Mesendoderm (in vitro differentiated cells): ENCODE results near the gene DOK7.
A peak's percentile ranks its signal among the peaks of the same experiment; 100 is the strongest.
"Not testable (repeated sequence)": the region's sequence is repeated elsewhere in the genome, so short reads cannot be mapped to it uniquely, and the experiment has no call there.

Source experiments
- DNase-seq: peaks from one replicate; pipeline ENCODE4 v3.0.0; 2013
- H2AK5ac ChIP-seq: 2 replicates; pipeline ENCODE4 v1.6.1; 2013; ENCODE audit warnings: low read length, inconsistent platforms
- H2BK120ac ChIP-seq: 2 replicates; pipeline ENCODE4 v1.6.1; 2013; ENCODE audit warnings: low read depth, mild to moderate bottlenecking, low read length, moderate library complexity, mixed read lengths
- H2BK15ac ChIP-seq: replicated peaks from 2 replicates; pipeline ENCODE4 v1.6.1; 2013; ENCODE audit warnings: low read depth, mild to moderate bottlenecking, moderate library complexity
- H2BK5ac ChIP-seq: 2 replicates; pipeline ENCODE4 v1.6.1; 2013; ENCODE audit warnings: low read length, inconsistent platforms
- H3K18ac ChIP-seq: 2 replicates; pipeline ENCODE4 v1.6.1; 2013; ENCODE audit warnings: mild to moderate bottlenecking, low read length, mixed read lengths
- H3K23ac ChIP-seq: one replicate; pipeline ENCODE4 v1.6.1; 2013; ENCODE audit warnings: low read length
- H3K27ac ChIP-seq: 2 replicates; pipeline ENCODE4 v1.5.1; 2013; ENCODE audit warnings: low read depth, mild to moderate bottlenecking, inconsistent platforms, low read length, moderate library complexity
- H3K27me3 ChIP-seq: 2 replicates; pipeline ENCODE4 v1.6.1; 2013; ENCODE audit warnings: low read length, control low read depth, mild to moderate bottlenecking, inconsistent platforms; ENCODE audit not compliant: insufficient read depth, poor library complexity
- H3K36me3 ChIP-seq: 2 replicates; pipeline ENCODE4 v1.6.1; 2013; ENCODE audit warnings: low read length, inconsistent platforms; ENCODE audit not compliant: control insufficient read depth, insufficient read depth
- H3K4ac ChIP-seq: one replicate; pipeline ENCODE4 v1.6.1; 2013; ENCODE audit warnings: low read depth, mild to moderate bottlenecking, low read length, moderate library complexity
- H3K4me1 ChIP-seq: 2 replicates; pipeline ENCODE4 v1.6.1; 2013; ENCODE audit warnings: low read depth, low read length, inconsistent platforms; ENCODE audit not compliant: control insufficient read depth
- H3K4me2 ChIP-seq: 2 replicates; pipeline ENCODE4 v1.6.1; 2013; ENCODE audit warnings: low read length
- H3K4me3 ChIP-seq: 2 replicates; pipeline ENCODE4 v1.5.1; 2013; ENCODE audit warnings: mild to moderate bottlenecking, low read length
- H3K56ac ChIP-seq: one replicate; pipeline ENCODE4 v1.6.1; 2013; ENCODE audit warnings: low read length
- H3K79me1 ChIP-seq: 2 replicates; pipeline ENCODE4 v1.6.1; 2013; ENCODE audit warnings: low read length, inconsistent platforms
- H3K79me2 ChIP-seq: 2 replicates; pipeline ENCODE4 v1.6.1; 2013; ENCODE audit warnings: mild to moderate bottlenecking, low read length; ENCODE audit not compliant: control insufficient read depth, insufficient read depth
- H3K9ac ChIP-seq: 2 replicates; pipeline ENCODE4 v1.6.1; 2013; ENCODE audit warnings: low read length, inconsistent platforms
- H4K5ac ChIP-seq: one replicate; pipeline ENCODE4 v1.6.1; 2013; ENCODE audit warnings: low read length
- H4K8ac ChIP-seq: one replicate; pipeline ENCODE4 v1.6.1; 2013; ENCODE audit warnings: low read depth, mild to moderate bottlenecking, control low read depth, low read length, moderate library complexity
- WGBS: extraction: QIAGEN DNeasy Blood & Tissue Kit; methylation state at CpG from one replicate; pipeline ENCODE4 v1.1.7; 2013; ENCODE audit warnings: low lambda C conversion rate, missing lambda C conversion rate; ENCODE audit not compliant: insufficient coverage; ENCODE audit errors: extremely low coverage; 5-methylcytosine and 5-hydroxymethylcytosine counted together

DOK7 gene

GRCh38 chr4:3450643-3451042 is 12.5 kb upstream of the DOK7 start:
- Histone ChIP-seq H2AK5ac (no peak overlapping the region), H3K4me3 (no peak overlapping the region), H3K56ac (no peak overlapping the region), H3K27ac (no peak overlapping the region), H2BK120ac (no peak overlapping the region), H3K36me3 (no peaks in the 10 kb centered on the region), H3K9ac (no peak overlapping the region), H3K4ac (no peak overlapping the region), H3K79me2 (no peaks in the 10 kb centered on the region), H2BK5ac (no peak overlapping the region), H4K5ac (no peak overlapping the region), H3K27me3 (no peaks in the 10 kb centered on the region), H3K79me1 (no peaks in the 10 kb centered on the region), H3K23ac (no peak overlapping the region), H2BK15ac (no peak overlapping the region), H3K18ac (no peak overlapping the region), H3K4me2 (no peak overlapping the region), H3K4me1 (no peaks in the 10 kb centered on the region), H4K8ac (no peak overlapping the region)
- no peak for DNase-seq
- no CpG with 5 or more reads among the region's 4 CpGs for WGBS

- H2BK15ac ChIP-seq, result no peak overlapping the region
- no peak overlapping the region for H3K23ac ChIP-seq
- H3K27me3 ChIP-seq, result no peaks in the 10 kb centered on the region
- H2BK120ac ChIP-seq, result no peak overlapping the region
- no peak overlapping the region for H3K4me3 ChIP-seq
- H3K9ac ChIP-seq, result no peak overlapping the region
- H3K4me1 ChIP-seq, result no peaks in the 10 kb centered on the region
- H2BK5ac ChIP-seq, result no peak overlapping the region
- no peak overlapping the region for H4K8ac ChIP-seq
- H3K4ac ChIP-seq, result no peak overlapping the region
- no peaks in the 10 kb centered on the region for H3K36me3 ChIP-seq
- no peak overlapping the region for H3K56ac ChIP-seq
- no peak overlapping the region for H2AK5ac ChIP-seq
- no peak for DNase-seq
- H4K5ac ChIP-seq, result no peak overlapping the region
- no peaks in the 10 kb centered on the region for H3K79me2 ChIP-seq
- WGBS, result no CpG with 5 or more reads among the region's 3 CpGs
- H3K4me2 ChIP-seq, result no peak overlapping the region
- H3K18ac ChIP-seq, result no peak overlapping the region
- H3K27ac ChIP-seq, result no peak overlapping the region
- H3K79me1 ChIP-seq, result no peaks in the 10 kb centered on the region
Observed at GRCh38 chr4:3451956-3452355, 11.2 kb upstream of the DOK7 start.

GRCh38 chr4:3452376-3452775 is 10.7 kb upstream of the DOK7 start:
- H3K4me2 ChIP-seq, result no peak overlapping the region
- no peak overlapping the region for H2BK15ac ChIP-seq
- H3K27me3 ChIP-seq, result no peaks in the 10 kb centered on the region
- peak; percentile 59 for DNase-seq
- H3K4me1 ChIP-seq, result no peaks in the 10 kb centered on the region
- H2BK120ac ChIP-seq, result no peak overlapping the region
- no peak overlapping the region for H3K4ac ChIP-seq
- H2BK5ac ChIP-seq, result no peak overlapping the region
- no peak overlapping the region for H3K4me3 ChIP-seq
- no peaks in the 10 kb centered on the region for H3K79me2 ChIP-seq
- WGBS, result no CpG with 5 or more reads among the region's 7 CpGs
- H2AK5ac ChIP-seq, result no peak overlapping the region
- H3K9ac ChIP-seq, result no peak overlapping the region
- no peak overlapping the region for H3K18ac ChIP-seq
- no peaks in the 10 kb centered on the region for H3K79me1 ChIP-seq
- no peak overlapping the region for H4K8ac ChIP-seq
- no peak overlapping the region for H4K5ac ChIP-seq
- no peaks in the 10 kb centered on the region for H3K36me3 ChIP-seq
- no peak overlapping the region for H3K23ac ChIP-seq
- no peak overlapping the region for H3K27ac ChIP-seq
- H3K56ac ChIP-seq, result no peak overlapping the region

GRCh38 chr4:3455596-3455995 is 7.5 kb upstream of the DOK7 start:
- H3K79me2 ChIP-seq, H3K27me3 ChIP-seq, DNase-seq, H3K4me1 ChIP-seq, H2BK5ac ChIP-seq, H3K18ac ChIP-seq, H2BK120ac ChIP-seq, H3K79me1 ChIP-seq, H3K4me2 ChIP-seq, H3K4me3 ChIP-seq, H2BK15ac ChIP-seq, H3K23ac ChIP-seq, H3K27ac ChIP-seq, H4K5ac ChIP-seq, H2AK5ac ChIP-seq, H3K9ac ChIP-seq, H3K56ac ChIP-seq, H4K8ac ChIP-seq, H3K36me3 ChIP-seq, H3K4ac ChIP-seq: not testable (repeated sequence)
- WGBS, result no CpG with 5 or more reads among the region's 3 CpGs

GRCh38 chr4:3458371-3458770 is 4.7 kb upstream of the DOK7 start:
- no peak overlapping the region for H2AK5ac ChIP-seq
- no peaks in the 10 kb centered on the region for H3K79me1 ChIP-seq
- no peak overlapping the region for H3K27ac ChIP-seq
- H3K9ac ChIP-seq, result no peak overlapping the region
- H3K18ac ChIP-seq, result no peak overlapping the region
- H3K56ac ChIP-seq, result no peak overlapping the region
- no peak overlapping the region for H3K4me2 ChIP-seq
- no peaks in the 10 kb centered on the region for H3K4me1 ChIP-seq
- WGBS, result no CpG with 5 or more reads among the region's 6 CpGs
- H2BK5ac ChIP-seq, result no peak overlapping the region
- H3K79me2 ChIP-seq, result no peaks in the 10 kb centered on the region
- H2BK120ac ChIP-seq, result no peak overlapping the region
- no peak overlapping the region for H4K5ac ChIP-seq
- H3K27me3 ChIP-seq, result no peaks in the 10 kb centered on the region
- no peak overlapping the region for H3K4me3 ChIP-seq
- H3K23ac ChIP-seq, result no peak overlapping the region
- DNase-seq, result no peak
- no peak overlapping the region for H2BK15ac ChIP-seq
- H4K8ac ChIP-seq, result no peak overlapping the region
- H3K4ac ChIP-seq, result no peak overlapping the region
- no peaks in the 10 kb centered on the region for H3K36me3 ChIP-seq

GRCh38 chr4:3459156-3459555 is 4.0 kb upstream of the DOK7 start:
- WGBS, result no CpG with 5 or more reads among the region's 5 CpGs

More at GRCh38 chr4:3459156-3459555, 4.0 kb upstream of the DOK7 start:
- H3K4me2 ChIP-seq, H3K36me3 ChIP-seq, H4K8ac ChIP-seq, H3K4me1 ChIP-seq, H3K4ac ChIP-seq, H3K27ac ChIP-seq, H3K23ac ChIP-seq, H2AK5ac ChIP-seq, H2BK5ac ChIP-seq, H3K79me1 ChIP-seq, H4K5ac ChIP-seq, H3K4me3 ChIP-seq, H2BK15ac ChIP-seq, H3K56ac ChIP-seq, H3K79me2 ChIP-seq, H3K18ac ChIP-seq, DNase-seq, H2BK120ac ChIP-seq, H3K9ac ChIP-seq, H3K27me3 ChIP-seq: not testable (repeated sequence)
